Urinary bladder (tissue), 4 donors: Measurements from ENCODE around the gene TMEM245. TPM values are rescaled to one million over a fixed set of nuclear protein-coding genes. Genes with fewer than 3 reads are reported as not detected.

Source experiments
- DNase-seq: peaks from one replicate; pipeline ENCODE4 v3.0.0-alpha.2; 2015; ENCODE audit errors: extremely low spot score
- H3K27ac ChIP-seq: one replicate; pipeline ENCODE4 v1.5.1; 2013; ENCODE audit warnings: low read depth, mild to moderate bottlenecking, moderate library complexity
- H3K36me3 ChIP-seq: one replicate; pipeline ENCODE4 v1.6.1; 2013; ENCODE audit warnings: mild to moderate bottlenecking, moderate library complexity; ENCODE audit not compliant: insufficient read depth
- H3K4me1 ChIP-seq: one replicate; pipeline ENCODE4 v1.6.1; 2013; ENCODE audit warnings: mild to moderate bottlenecking, moderate library complexity; ENCODE audit not compliant: insufficient read depth
- H3K4me3 ChIP-seq: one replicate; pipeline ENCODE4 v1.5.1; 2013; ENCODE audit warnings: low read depth, low read length
- WGBS: extraction: QIAGEN DNeasy Blood & Tissue Kit; methylation state at CpG from one replicate; pipeline ENCODE4 v1.1.7; 2013; 5-methylcytosine and 5-hydroxymethylcytosine counted together
- polyA plus RNA-seq: library from polyadenylated mRNA; stranded (reverse); fragments of 200-250 nt; gene quantifications from one replicate; pipeline ENCODE4 v1.2.3, GENCODE V29; 2013
- total RNA-seq: library from RNA; depleted of rRNA; stranded (reverse); fragments of >200 nt; gene quantifications from one replicate; pipeline ENCODE4 v1.2.3, GENCODE V29; 2014
- donor health status: healthy with polysubstance abuse.
- donor health status: healthy.

Gene TMEM245
- 87.6 TPM for total RNA-seq
- polyA plus RNA-seq, result 41.3 TPM

GRCh38 chr9:109119439-109120203 is at the start of gene TMEM245:
Gene TMEM245 (minus strand): TSS chr9:109119947. CDS start chr9:109119913, 34 bp downstream.
- peak; percentile 96 for DNase-seq
- WGBS, result under 1% methylated on average over 88 of the region's 88 CpGs
- H3K36me3 ChIP-seq, result no peaks in the 10 kb centered on the region

GRCh38 chr9:109168170-109168569 is 48.4 kb upstream of the TMEM245 start:
- H3K4me1 ChIP-seq, result no peaks in the 10 kb centered on the region
- no peak overlapping the region for H3K4me3 ChIP-seq
- no peak for DNase-seq
- no peaks in the 10 kb centered on the region for H3K36me3 ChIP-seq
- no peak overlapping the region for H3K27ac ChIP-seq

More at GRCh38 chr9:109119439-109120203, at the start of gene TMEM245:
- Histone ChIP-seq H3K4me1 (peaks cover under 1% of the 10 kb centered on the region), H3K4me3 (peak within 1 kb of the TSS; percentile 91), H3K27ac (peak within 1 kb of the TSS; percentile 92)

- Histone ChIP-seq H3K4me1 (no peaks in the 10 kb centered on the region), H3K36me3 (no peaks in the 10 kb centered on the region), H3K4me3 (no peak overlapping the region), H3K27ac (no peak overlapping the region)
- WGBS, result 82% methylated on average over 5 of the region's 5 CpGs
- no peak for DNase-seq
Observed at GRCh38 chr9:109167716-109168115, 48.0 kb upstream of the TMEM245 start.

GRCh38 chr9:109166771-109167601 is 47.2 kb upstream of the TMEM245 start, which contains the start of gene FRRS1L:
Gene FRRS1L (minus strand): TSS chr9:109167249. CDS start chr9:109167138, 111 bp downstream.
- WGBS, result 4% methylated on average over 81 of the region's 86 CpGs
- DNase-seq, result no peak
- Histone ChIP-seq H3K4me3 (peak within 1 kb of the TSS; percentile 36), H3K27ac (no peak within 1 kb of the TSS), H3K36me3 (no peaks in the 10 kb centered on the region), H3K4me1 (no peaks in the 10 kb centered on the region)

GRCh38 chr9:109166171-109166770 is 46.5 kb upstream of the TMEM245 start:
- Histone ChIP-seq H3K36me3 (no peaks in the 10 kb centered on the region), H3K4me3 (peak overlapping the region; percentile 36), H3K27ac (no peak overlapping the region), H3K4me1 (no peaks in the 10 kb centered on the region)
- WGBS, result 79% methylated on average over 16 of the region's 16 CpGs
- DNase-seq, result no peak

- Histone ChIP-seq H3K4me1 (no peaks in the 10 kb centered on the region), H3K36me3 (no peaks in the 10 kb centered on the region), H3K27ac (no peak overlapping the region), H3K4me3 (no peak overlapping the region)
- WGBS, result 84% methylated on average over 5 of the region's 5 CpGs
- no peak for DNase-seq
Observed at GRCh38 chr9:109164042-109164441, 44.3 kb upstream of the TMEM245 start.

- no peaks in the 10 kb centered on the region for H3K36me3 ChIP-seq
- 91% methylated on average over 1 of the region's 1 CpG for WGBS
- H3K4me3 ChIP-seq, result no peak overlapping the region
- no peaks in the 10 kb centered on the region for H3K4me1 ChIP-seq
- no peak overlapping the region for H3K27ac ChIP-seq
- DNase-seq, result no peak
Observed at GRCh38 chr9:109163194-109163593, 43.4 kb upstream of the TMEM245 start.

- no peak for DNase-seq
- Histone ChIP-seq H3K4me1 (no peaks in the 10 kb centered on the region), H3K27ac (no peak overlapping the region), H3K36me3 (no peaks in the 10 kb centered on the region), H3K4me3 (no peak overlapping the region)
- 87% methylated on average over 3 of the region's 3 CpGs for WGBS
Observed at GRCh38 chr9:109162677-109163076, 42.9 kb upstream of the TMEM245 start.

- Histone ChIP-seq H3K4me3 (no peak overlapping the region), H3K27ac (no peak overlapping the region), H3K36me3 (no peaks in the 10 kb centered on the region), H3K4me1 (no peaks in the 10 kb centered on the region)
- WGBS, result 88% methylated on average over 3 of the region's 3 CpGs
- no peak for DNase-seq
Observed at GRCh38 chr9:109161471-109161870, 41.7 kb upstream of the TMEM245 start.

- no peak overlapping the region for H3K4me3 ChIP-seq
- no peaks in the 10 kb centered on the region for H3K4me1 ChIP-seq
- no peaks in the 10 kb centered on the region for H3K36me3 ChIP-seq
- no peak overlapping the region for H3K27ac ChIP-seq
- 89% methylated on average over 4 of the region's 4 CpGs for WGBS
- no peak for DNase-seq
Observed at GRCh38 chr9:109159583-109159982, 39.8 kb upstream of the TMEM245 start.

- Histone ChIP-seq H3K4me3 (no peak overlapping the region), H3K36me3 (no peaks in the 10 kb centered on the region), H3K4me1 (no peaks in the 10 kb centered on the region), H3K27ac (no peak overlapping the region)
- no peak for DNase-seq
Observed at GRCh38 chr9:109158651-109159050, 38.9 kb upstream of the TMEM245 start.

GRCh38 chr9:109156708-109157107 is 37.0 kb upstream of the TMEM245 start:
- Histone ChIP-seq H3K36me3 (no peaks in the 10 kb centered on the region), H3K27ac (no peak overlapping the region), H3K4me3 (no peak overlapping the region), H3K4me1 (no peaks in the 10 kb centered on the region)
- no peak for DNase-seq
- WGBS, result 77% methylated on average over 8 of the region's 8 CpGs

- H3K27ac ChIP-seq, result no peak overlapping the region
- no peak overlapping the region for H3K4me3 ChIP-seq
- 97% methylated on average over 3 of the region's 3 CpGs for WGBS
- H3K36me3 ChIP-seq, result no peaks in the 10 kb centered on the region
- H3K4me1 ChIP-seq, result no peaks in the 10 kb centered on the region
- DNase-seq, result no peak
Observed at GRCh38 chr9:109150925-109151545, 31.3 kb upstream of the TMEM245 start.
